ENCODE data around the gene INF2.
"Not testable (repeated sequence)": the region's sequence is repeated elsewhere in the genome, so short reads cannot be mapped to it uniquely, and the experiment has no call there.

INF2 gene

DNA sequence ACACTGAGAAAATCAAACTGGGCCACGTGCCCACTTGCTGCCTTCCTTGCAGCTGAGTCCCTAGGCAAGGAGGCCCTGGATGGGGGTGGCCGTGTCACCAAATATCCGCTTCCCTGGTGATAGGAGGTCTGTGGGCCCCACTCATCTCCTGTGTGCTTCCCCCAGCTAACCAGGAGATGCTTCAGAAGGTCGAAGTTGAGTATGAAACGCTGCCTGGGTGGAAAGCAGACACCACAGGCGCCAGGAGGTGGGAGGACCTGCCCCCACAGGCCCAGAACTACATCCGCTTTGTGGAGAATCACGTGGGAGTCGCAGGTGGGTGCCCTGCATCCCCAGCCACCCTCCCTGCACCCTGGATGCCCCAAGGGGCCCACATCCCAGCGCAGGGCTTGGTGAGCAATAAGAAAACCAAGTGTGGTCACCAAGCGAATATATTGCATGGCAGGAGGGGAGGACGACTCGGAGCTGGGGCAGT lies 56.7 kb downstream of the INF2 start:
- Histone ChIP-seq H3K27ac (ENCODE audit: insufficient read depth in 1 of 2, low read depth in 1 of 2, low read length in 2 of 2, poor library complexity in 1 of 2, severe bottlenecking in 2 of 2) (no peak overlapping the region), H3K36me3 (ENCODE audit: control insufficient read depth in 4 of 4, insufficient read depth in 4 of 4, low read length in 3 of 4) (peaks cover 0 to 3% (median 0%) of the 10 kb centered on the region in 4 experiments), H3K4me3 (ENCODE audit: control insufficient read depth in 1 of 7, extremely low read depth in 1 of 7, insufficient read depth in 4 of 7, low read depth in 2 of 7, low read length in 6 of 7) (no peak overlapping the region), H3K27me3 (replicated peaks in 2 of 5; ENCODE audit: control insufficient read depth in 4 of 5, insufficient read depth in 5 of 5, low read length in 4 of 5) (no peaks in the 10 kb centered on the region), H3K4me1 (ENCODE audit: control extremely low read depth in 1 of 4, control insufficient read depth in 4 of 4, insufficient read depth in 4 of 4, low read length in 3 of 4) (peaks cover 0 to 26% (median 10%) of the 10 kb centered on the region in 4 experiments), H3K9me3 (ENCODE audit: control extremely low read depth in 1 of 5, control insufficient read depth in 4 of 5, insufficient read depth in 2 of 5, low read depth in 1 of 5, low read length in 4 of 5) (no peaks in the 10 kb centered on the region)
- WGBS (ENCODE audit: insufficient coverage), result 96% methylated on average over 11 of the region's 13 CpGs
- POLR2A ChIA-PET, result no interaction called here
- CTCF ChIA-PET, result interaction anchor here (6.3 kb wide), 1 partner anchor 22 kb away, joined by 31 read pairs; the partner anchor contains the start of gene ADSS1
- no peak for DNase-seq

DNA sequence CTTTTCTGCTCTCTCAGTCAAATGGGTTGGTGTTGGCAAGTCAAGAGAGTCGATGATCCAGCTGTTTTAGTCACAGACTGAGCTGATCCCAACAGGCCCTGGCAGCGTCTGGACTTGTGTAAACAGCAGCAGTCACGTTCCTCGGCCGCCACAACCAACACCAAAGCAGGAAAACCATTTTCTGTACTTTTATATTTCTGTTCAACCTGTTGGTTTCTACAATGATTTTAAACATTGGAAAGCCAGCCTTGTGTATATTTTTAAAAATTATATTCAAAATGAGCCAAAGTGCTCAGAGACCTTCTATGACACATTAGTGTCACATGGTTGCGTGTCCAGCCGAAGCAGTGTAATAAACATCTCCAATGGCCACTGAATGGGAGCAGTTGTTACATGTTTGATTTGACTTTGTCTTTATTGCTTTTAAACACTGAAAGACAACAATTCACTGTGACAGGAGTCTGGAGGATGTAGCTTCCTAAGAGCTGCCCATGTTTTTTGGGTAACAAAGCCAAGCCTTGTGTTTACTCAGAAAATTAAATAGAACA lies 57.6 kb downstream of the INF2 start:
- WGBS (ENCODE audit: insufficient coverage), result 94% methylated on average over 3 of the region's 7 CpGs
- ChIA-PET POLR2A (no interaction called here), CTCF (interaction anchor here (6.3 kb wide), 1 partner anchor 23 kb away, joined by 31 read pairs; the partner anchor contains the start of gene ADSS1)
- no peaks in the 10 kb centered on the region for H3K9me3 ChIP-seq (ENCODE audit: control extremely low read depth in 1 of 5, control insufficient read depth in 4 of 5, insufficient read depth in 2 of 5, low read depth in 1 of 5, low read length in 4 of 5)
- no peak overlapping the region for H3K27ac ChIP-seq (ENCODE audit: insufficient read depth in 1 of 2, low read depth in 1 of 2, low read length in 2 of 2, poor library complexity in 1 of 2, severe bottlenecking in 2 of 2)
- H3K4me3 ChIP-seq (ENCODE audit: control insufficient read depth in 1 of 7, extremely low read depth in 1 of 7, insufficient read depth in 4 of 7, low read depth in 2 of 7, low read length in 6 of 7), result no peak overlapping the region
- no peak for DNase-seq
- no peaks in the 10 kb centered on the region for H3K27me3 ChIP-seq (replicated peaks in 2 of 5; ENCODE audit: control insufficient read depth in 4 of 5, insufficient read depth in 5 of 5, low read length in 4 of 5)
- H3K4me1 ChIP-seq (ENCODE audit: control extremely low read depth in 1 of 4, control insufficient read depth in 4 of 4, insufficient read depth in 4 of 4, low read length in 3 of 4), result peaks cover 0 to 30% (median 13%) of the 10 kb centered on the region in 4 experiments
- peaks cover 0 to 3% (median 0%) of the 10 kb centered on the region in 4 experiments for H3K36me3 ChIP-seq (ENCODE audit: control insufficient read depth in 4 of 4, insufficient read depth in 4 of 4, low read length in 3 of 4)

DNA sequence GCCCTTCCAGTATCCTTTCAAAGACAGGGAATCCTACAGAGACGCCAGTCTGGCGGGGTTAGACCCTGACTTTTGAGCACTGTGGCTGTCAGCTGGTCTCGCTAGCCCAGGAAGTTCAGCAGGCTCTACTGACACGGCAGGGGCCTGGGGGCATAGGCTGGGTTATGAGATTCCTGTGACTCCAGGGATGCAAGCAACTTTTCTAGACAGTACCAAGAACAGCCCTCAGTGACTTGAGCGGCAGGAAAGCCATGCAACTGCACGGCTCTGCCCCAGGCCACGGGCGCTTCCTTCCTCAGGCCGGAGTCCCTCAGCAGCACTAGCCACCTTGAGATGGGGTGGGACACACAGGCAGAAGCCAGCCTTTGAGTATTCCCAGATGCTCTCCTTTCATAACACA lies 58.5 kb downstream of the INF2 start:
- no peak for DNase-seq
- H3K36me3 ChIP-seq (ENCODE audit: control insufficient read depth in 4 of 4, insufficient read depth in 4 of 4, low read length in 3 of 4), result peaks cover 0 to 3% (median 0%) of the 10 kb centered on the region in 4 experiments
- ChIA-PET CTCF (interaction anchor here (1.1 to 6.3 kb wide), 3 partner anchors 9 to 71 kb away, joined by 3 to 31 read pairs (median 3); partner anchors contain the start of gene ADSS1), POLR2A (no interaction called here)
- no peaks in the 10 kb centered on the region for H3K9me3 ChIP-seq (ENCODE audit: control extremely low read depth in 1 of 5, control insufficient read depth in 4 of 5, insufficient read depth in 2 of 5, low read depth in 1 of 5, low read length in 4 of 5)
- whole genome bisulfite sequencing (ENCODE audit: insufficient coverage), result 72% methylated on average over 6 of the region's 9 CpGs
- no peak overlapping the region for H3K27ac ChIP-seq (ENCODE audit: insufficient read depth in 1 of 2, low read depth in 1 of 2, low read length in 2 of 2, poor library complexity in 1 of 2, severe bottlenecking in 2 of 2)
- peak overlapping the region in 1 of 7 experiments; percentile 36 for H3K4me3 ChIP-seq (ENCODE audit: control insufficient read depth in 1 of 7, extremely low read depth in 1 of 7, insufficient read depth in 4 of 7, low read depth in 2 of 7, low read length in 6 of 7)
- H3K4me1 ChIP-seq (ENCODE audit: control extremely low read depth in 1 of 4, control insufficient read depth in 4 of 4, insufficient read depth in 4 of 4, low read length in 3 of 4), result peaks cover 0 to 33% (median 14%) of the 10 kb centered on the region in 4 experiments
- no peaks in the 10 kb centered on the region for H3K27me3 ChIP-seq (replicated peaks in 2 of 5; ENCODE audit: control insufficient read depth in 4 of 5, insufficient read depth in 5 of 5, low read length in 4 of 5)

DNA sequence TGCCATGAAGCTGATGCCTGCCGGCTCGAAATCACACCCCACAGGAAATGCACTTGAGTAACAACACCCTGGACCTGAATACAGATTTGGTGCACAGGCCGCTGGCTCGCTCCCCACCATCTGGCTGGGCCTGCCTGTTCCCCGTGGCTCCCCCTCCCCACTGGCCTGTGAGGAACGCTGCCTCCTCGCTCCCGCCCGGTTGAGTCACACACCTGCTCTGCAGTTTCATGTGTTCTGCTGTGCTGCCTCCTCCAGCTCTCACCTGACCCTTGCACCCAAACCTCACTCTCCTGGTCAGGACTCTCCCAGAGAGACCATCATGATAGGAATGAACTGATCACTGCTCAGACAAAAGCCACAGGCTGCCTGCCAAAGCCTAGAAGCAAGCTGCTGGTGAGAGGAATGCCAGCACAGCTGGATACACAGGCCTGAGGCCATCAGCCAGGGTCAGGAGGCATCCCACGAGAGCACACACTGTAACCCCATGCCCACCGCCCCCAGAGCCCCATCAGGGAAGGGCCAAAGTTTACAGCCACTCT lies 59.8 kb downstream of the INF2 start:
- Histone ChIP-seq H3K27ac (ENCODE audit: insufficient read depth in 1 of 2, low read depth in 1 of 2, low read length in 2 of 2, poor library complexity in 1 of 2, severe bottlenecking in 2 of 2) (no peak overlapping the region), H3K4me3 (ENCODE audit: control insufficient read depth in 1 of 7, extremely low read depth in 1 of 7, insufficient read depth in 4 of 7, low read depth in 2 of 7, low read length in 6 of 7) (no peak overlapping the region), H3K9me3 (ENCODE audit: control extremely low read depth in 1 of 5, control insufficient read depth in 4 of 5, insufficient read depth in 2 of 5, low read depth in 1 of 5, low read length in 4 of 5) (no peaks in the 10 kb centered on the region), H3K4me1 (ENCODE audit: control extremely low read depth in 1 of 4, control insufficient read depth in 4 of 4, insufficient read depth in 4 of 4, low read length in 3 of 4) (peaks cover 4 to 43% (median 21%) of the 10 kb centered on the region in 4 experiments), H3K27me3 (replicated peaks in 2 of 5; ENCODE audit: control insufficient read depth in 4 of 5, insufficient read depth in 5 of 5, low read length in 4 of 5) (no peaks in the 10 kb centered on the region), H3K36me3 (ENCODE audit: control insufficient read depth in 4 of 4, insufficient read depth in 4 of 4, low read length in 3 of 4) (no peaks in the 10 kb centered on the region)
- CTCF ChIA-PET, result interaction anchor here (1.4 to 6.3 kb wide), 3 partner anchors 18 to 70 kb away, joined by 3 to 31 read pairs (median 3); partner anchors contain the start of gene ADSS1
- POLR2A ChIA-PET, result interaction anchor here (1.1 kb wide), 1 partner anchor 13 kb away, joined by 3 read pairs; no protein-coding TSS in a partner anchor
- 91% methylated on average over 9 of the region's 11 CpGs for WGBS (ENCODE audit: insufficient coverage)
- DNase-seq, result no peak

DNA sequence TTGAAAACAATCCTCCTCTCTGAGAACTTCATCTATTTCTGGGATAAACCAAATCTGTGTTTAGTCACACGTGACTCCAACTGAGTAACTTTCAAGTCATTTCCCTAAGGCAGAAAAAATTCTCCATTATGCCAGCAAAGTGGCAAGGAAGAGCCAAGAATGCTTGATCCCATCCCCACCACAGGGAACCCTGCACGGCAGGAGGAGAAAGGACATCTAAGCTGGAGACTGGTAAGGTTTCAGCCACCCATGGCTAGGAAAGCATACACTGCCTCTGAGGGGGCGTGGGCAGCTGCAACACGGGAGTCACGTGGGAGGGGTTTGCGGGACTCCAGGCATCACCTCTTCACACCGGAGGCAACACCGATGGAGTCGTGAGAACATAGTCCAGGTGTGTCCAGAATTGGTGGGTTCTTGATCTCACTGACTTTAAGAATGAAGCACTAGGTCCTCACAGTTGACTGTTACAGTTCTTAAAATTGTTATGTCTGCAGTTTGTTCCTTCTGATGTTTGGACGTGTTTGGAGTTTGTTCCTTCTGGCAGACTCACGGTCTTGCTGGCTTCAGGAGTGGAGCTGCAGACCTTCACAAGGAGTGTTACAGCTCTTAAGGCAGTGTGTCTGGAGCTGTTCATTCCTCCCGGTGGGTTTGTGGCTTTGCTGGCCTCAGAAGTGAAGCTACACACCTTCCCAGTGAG lies 60.8 kb downstream of the INF2 start:
- DNase-seq, result no peak
- Histone ChIP-seq H3K4me1 (ENCODE audit: control extremely low read depth in 1 of 4, control insufficient read depth in 4 of 4, insufficient read depth in 4 of 4, low read length in 3 of 4) (peaks cover 4 to 52% (median 27%) of the 10 kb centered on the region in 4 experiments), H3K4me3 (ENCODE audit: control insufficient read depth in 1 of 7, extremely low read depth in 1 of 7, insufficient read depth in 4 of 7, low read depth in 2 of 7, low read length in 6 of 7) (no peak overlapping the region), H3K36me3 (ENCODE audit: control insufficient read depth in 4 of 4, insufficient read depth in 4 of 4, low read length in 3 of 4) (peaks cover 0 to 6% (median 3%) of the 10 kb centered on the region in 4 experiments), H3K27ac (ENCODE audit: insufficient read depth in 1 of 2, low read depth in 1 of 2, low read length in 2 of 2, poor library complexity in 1 of 2, severe bottlenecking in 2 of 2) (no peak overlapping the region), H3K9me3 (ENCODE audit: control extremely low read depth in 1 of 5, control insufficient read depth in 4 of 5, insufficient read depth in 2 of 5, low read depth in 1 of 5, low read length in 4 of 5) (no peaks in the 10 kb centered on the region), H3K27me3 (replicated peaks in 2 of 5; ENCODE audit: control insufficient read depth in 4 of 5, insufficient read depth in 5 of 5, low read length in 4 of 5) (no peaks in the 10 kb centered on the region)
- CTCF ChIA-PET, result interaction anchor here (0.8 to 0.9 kb wide), 3 partner anchors 13 to 21 kb away, joined by 3 read pairs; no protein-coding TSS in a partner anchor
- 91% methylated on average over 10 of the region's 12 CpGs for WGBS (ENCODE audit: insufficient coverage)
- POLR2A ChIA-PET, result interaction anchor here (0.8 kb wide), 1 partner anchor 8 kb away, joined by 3 read pairs; no protein-coding TSS in a partner anchor

DNA sequence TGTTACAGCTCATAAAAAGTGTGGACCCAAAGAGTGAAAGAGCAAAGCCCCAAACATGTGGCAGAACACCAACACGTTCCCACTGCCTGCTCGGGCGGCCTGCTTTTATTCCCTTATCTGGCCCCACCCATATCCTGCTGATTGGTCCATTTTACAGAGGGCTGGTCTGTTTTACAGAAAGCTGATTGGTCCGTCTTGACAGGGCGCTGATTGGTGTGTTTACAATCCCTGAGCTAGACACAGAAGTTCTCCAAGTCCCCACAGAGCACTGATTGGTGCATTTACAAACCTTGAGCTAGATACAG lies 61.3 kb downstream of the INF2 start:
- ChIA-PET POLR2A (interaction anchor here (0.8 kb wide), 1 partner anchor 8 kb away, joined by 3 read pairs; no protein-coding TSS in a partner anchor), CTCF (interaction anchor here (0.8 to 1.0 kb wide), 4 partner anchors 14 to 28 kb away, joined by 3 to 6 read pairs (median 3); no protein-coding TSS in a partner anchor)
- H3K27me3 ChIP-seq (replicated peaks in 2 of 5; ENCODE audit: control insufficient read depth in 4 of 5, insufficient read depth in 5 of 5, low read length in 4 of 5); H3K9me3 ChIP-seq (ENCODE audit: control extremely low read depth in 1 of 5, control insufficient read depth in 4 of 5, insufficient read depth in 2 of 5, low read depth in 1 of 5, low read length in 4 of 5); H3K27ac ChIP-seq (ENCODE audit: insufficient read depth in 1 of 2, low read depth in 1 of 2, low read length in 2 of 2, poor library complexity in 1 of 2, severe bottlenecking in 2 of 2); H3K4me3 ChIP-seq (ENCODE audit: control insufficient read depth in 1 of 7, extremely low read depth in 1 of 7, insufficient read depth in 4 of 7, low read depth in 2 of 7, low read length in 6 of 7); DNase-seq: not testable (repeated sequence)
- Histone ChIP-seq H3K4me1 (ENCODE audit: control extremely low read depth in 1 of 4, control insufficient read depth in 4 of 4, insufficient read depth in 4 of 4, low read length in 3 of 4) (peaks cover 4 to 52% (median 27%) of the 10 kb centered on the region in 4 experiments), H3K36me3 (ENCODE audit: control insufficient read depth in 4 of 4, insufficient read depth in 4 of 4, low read length in 3 of 4) (peaks cover 0 to 11% (median 8%) of the 10 kb centered on the region in 4 experiments)
- 100% methylated on average over 5 of the region's 5 CpGs for WGBS (ENCODE audit: insufficient coverage)
